ENCODE measurements around the gene MRPL44.
A peak's percentile ranks its signal among the peaks of the same experiment; 100 is the strongest.

MRPL44 gene

GRCh38 chr2:223959688-223960087, 2.4 kb downstream of the MRPL44 start:
- no peak overlapping the region for H3K4me3 ChIP-seq (ENCODE audit: low read depth, low read length)
- CTCF ChIA-PET, result interaction anchor here (0.9 kb wide), 2 partner anchors 8 to 11 kb away, joined by 3 read pairs; no protein-coding TSS in a partner anchor
- TF ChIP-seq, protein P1, sequence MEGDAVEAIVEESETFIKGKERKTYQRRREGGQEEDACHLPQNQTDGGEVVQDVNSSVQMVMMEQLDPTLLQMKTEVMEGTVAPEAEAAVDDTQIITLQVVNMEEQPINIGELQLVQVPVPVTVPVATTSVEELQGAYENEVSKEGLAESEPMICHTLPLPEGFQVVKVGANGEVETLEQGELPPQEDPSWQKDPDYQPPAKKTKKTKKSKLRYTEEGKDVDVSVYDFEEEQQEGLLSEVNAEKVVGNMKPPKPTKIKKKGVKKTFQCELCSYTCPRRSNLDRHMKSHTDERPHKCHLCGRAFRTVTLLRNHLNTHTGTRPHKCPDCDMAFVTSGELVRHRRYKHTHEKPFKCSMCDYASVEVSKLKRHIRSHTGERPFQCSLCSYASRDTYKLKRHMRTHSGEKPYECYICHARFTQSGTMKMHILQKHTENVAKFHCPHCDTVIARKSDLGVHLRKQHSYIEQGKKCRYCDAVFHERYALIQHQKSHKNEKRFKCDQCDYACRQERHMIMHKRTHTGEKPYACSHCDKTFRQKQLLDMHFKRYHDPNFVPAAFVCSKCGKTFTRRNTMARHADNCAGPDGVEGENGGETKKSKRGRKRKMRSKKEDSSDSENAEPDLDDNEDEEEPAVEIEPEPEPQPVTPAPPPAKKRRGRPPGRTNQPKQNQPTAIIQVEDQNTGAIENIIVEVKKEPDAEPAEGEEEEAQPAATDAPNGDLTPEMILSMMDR (IDR thresholded peaks at IDR 0.05; ENCODE audit: insufficient read depth, low read length, missing control alignments), result no peak
- DNase-seq (ENCODE audit: low read depth, low spot score), result no peak
- POLR2A ChIA-PET, result no interaction called here

- ChIA-PET CTCF (interaction anchor here (0.9 to 12.8 kb wide), 9 partner anchors 9 to 400 kb away, joined by 3 to 365 read pairs (median 7); partner anchors contain the start of gene MRPL44), POLR2A (no interaction called here)
- no peak overlapping the region for H3K4me3 ChIP-seq (ENCODE audit: low read depth, low read length)
- TF ChIP-seq, protein P1 (IDR thresholded peaks at IDR 0.05; ENCODE audit: insufficient read depth, low read length, missing control alignments), result no peak
- no peak for DNase-seq (ENCODE audit: low read depth, low spot score)
Observed at GRCh38 chr2:223967981-223968380, 10.7 kb downstream of the MRPL44 start.

DNA sequence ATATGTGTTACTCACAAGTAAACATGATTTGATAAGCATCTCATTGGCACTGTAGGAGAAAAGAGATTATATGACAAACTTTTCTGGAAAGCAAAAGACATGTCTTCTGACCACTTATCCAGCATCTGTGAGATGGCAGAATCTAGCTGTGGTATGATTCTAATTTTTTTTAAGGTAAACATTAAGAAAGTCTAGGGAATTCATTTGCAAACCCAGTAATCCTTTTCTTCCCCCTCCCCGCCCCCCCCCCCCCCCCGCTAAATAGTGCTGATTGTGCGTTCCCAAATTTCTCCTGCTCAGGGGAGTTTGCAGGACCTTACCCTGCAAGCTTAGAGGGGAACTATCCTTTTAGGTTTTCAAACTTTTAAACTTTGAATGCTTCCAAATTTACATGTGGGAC, 12.1 kb downstream of the MRPL44 start:
- POLR2A ChIA-PET, result interaction anchor here (1.0 kb wide), 1 partner anchor 315 kb away, joined by 5 read pairs; no protein-coding TSS in a partner anchor
- DNase-seq (ENCODE audit: low read depth, low spot score), result no peak
- H3K4me3 ChIP-seq (ENCODE audit: low read depth, low read length), result no peak overlapping the region
- CTCF ChIA-PET, result interaction anchor here (0.7 to 12.8 kb wide), 26 partner anchors 8 to 681 kb away, joined by 3 to 365 read pairs (median 7); partner anchors contain the start of genes MRPL44 and SERPINE2
- TF ChIP-seq, protein P1 (IDR thresholded peaks at IDR 0.05; ENCODE audit: insufficient read depth, low read length, missing control alignments), result no peak

DNA sequence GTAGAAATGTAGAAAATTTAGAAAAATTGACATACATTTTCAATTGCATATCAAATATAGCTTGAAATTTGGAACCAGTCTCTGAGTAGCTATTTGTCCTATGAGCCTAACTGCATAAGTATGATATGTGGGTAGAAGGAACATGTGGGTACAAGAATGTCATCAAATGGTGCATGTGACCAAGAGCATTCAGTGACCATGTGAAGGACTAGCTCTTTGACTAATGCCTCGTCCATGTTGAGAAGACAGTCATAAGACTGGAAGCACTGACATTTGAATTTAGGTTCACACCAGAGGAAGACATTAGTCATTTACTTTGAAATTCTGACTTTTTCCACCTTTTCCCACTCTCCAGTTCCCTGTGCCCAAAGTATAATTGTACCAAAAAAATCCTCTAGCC, 12.6 kb downstream of the MRPL44 start:
- no peak overlapping the region for H3K4me3 ChIP-seq (ENCODE audit: low read depth, low read length)
- ChIA-PET POLR2A (interaction anchor here (1.0 kb wide), 1 partner anchor 315 kb away, joined by 5 read pairs; no protein-coding TSS in a partner anchor), CTCF (interaction anchor here (0.7 to 12.8 kb wide), 43 partner anchors 9 to 734 kb away, joined by 3 to 365 read pairs (median 5); partner anchors contain the start of genes MRPL44 and SERPINE2)
- no peak for DNase-seq (ENCODE audit: low read depth, low spot score)
- TF ChIP-seq, protein P1 (IDR thresholded peaks at IDR 0.05; ENCODE audit: insufficient read depth, low read length, missing control alignments), result no peak

- POLR2A ChIA-PET, result interaction anchor here (1.0 kb wide), 1 partner anchor 314 kb away, joined by 5 read pairs; no protein-coding TSS in a partner anchor
- TF ChIP-seq, protein P1 (IDR thresholded peaks at IDR 0.05; ENCODE audit: insufficient read depth, low read length, missing control alignments), result peak; percentile 65
- no peak for DNase-seq (ENCODE audit: low read depth, low spot score)
- H3K4me3 ChIP-seq (ENCODE audit: low read depth, low read length), result no peak overlapping the region
- CTCF ChIA-PET, result interaction anchor here (0.7 to 12.8 kb wide), 48 partner anchors 9 to 735 kb away, joined by 3 to 365 read pairs (median 4); partner anchors contain the start of genes MRPL44 and SERPINE2
Observed at GRCh38 chr2:223970343-223971128, 13.3 kb downstream of the MRPL44 start.

- DNase-seq (ENCODE audit: low read depth, low spot score), result no peak
- ChIA-PET CTCF (interaction anchor here (0.8 to 12.8 kb wide), 22 partner anchors 8 to 680 kb away, joined by 3 to 365 read pairs (median 5); partner anchors contain the start of gene MRPL44), POLR2A (interaction anchor here (1.0 kb wide), 1 partner anchor 14 kb away, joined by 3 read pairs; the partner anchor contains the start of gene MRPL44)
- H3K4me3 ChIP-seq (ENCODE audit: low read depth, low read length), result no peak overlapping the region
- TF ChIP-seq, protein P1 (IDR thresholded peaks at IDR 0.05; ENCODE audit: insufficient read depth, low read length, missing control alignments), result no peak
Observed at GRCh38 chr2:223971731-223972130, 14.5 kb downstream of the MRPL44 start.

All from AG04449 (cell line).